Measurements from ENCODE around the gene SELENBP1.
"Not testable (repeated sequence)": the region's sequence is repeated elsewhere in the genome, so short reads cannot be mapped to it uniquely, and the experiment has no call there.

Gene SELENBP1

GRCh38 chr1:151401860-151402259 is 29.4 kb upstream of the SELENBP1 start:
- Histone ChIP-seq H3K4me1 (ENCODE audit: control insufficient read depth, insufficient read depth, low read length) (no peaks in the 10 kb centered on the region), H3K4me3 (ENCODE audit: low read depth, low read length) (no peak overlapping the region), H3K9ac (ENCODE audit: low read depth, low read length) (no peak overlapping the region), H3K36me3 (ENCODE audit: control insufficient read depth, insufficient read depth, low read length) (peaks cover 35% of the 10 kb centered on the region), H3K9me3 (ENCODE audit: control insufficient read depth, insufficient read depth, low read length) (no peaks in the 10 kb centered on the region), H3K27me3 (ENCODE audit: control insufficient read depth, insufficient read depth, low read length) (no peaks in the 10 kb centered on the region)

GRCh38 chr1:151401125-151401788 is 28.8 kb upstream of the SELENBP1 start:
- Histone ChIP-seq H3K9me3 (ENCODE audit: control insufficient read depth, insufficient read depth, low read length) (no peaks in the 10 kb centered on the region), H3K27me3 (ENCODE audit: control insufficient read depth, insufficient read depth, low read length) (no peaks in the 10 kb centered on the region), H3K36me3 (ENCODE audit: control insufficient read depth, insufficient read depth, low read length) (peaks cover 31% of the 10 kb centered on the region), H3K9ac (ENCODE audit: low read depth, low read length) (no peak overlapping the region), H3K4me1 (ENCODE audit: control insufficient read depth, insufficient read depth, low read length) (no peaks in the 10 kb centered on the region), H3K4me3 (ENCODE audit: low read depth, low read length) (peak overlapping the region; percentile 95)

GRCh38 chr1:151399324-151400171 is 27.0 kb upstream of the SELENBP1 start, which contains the start of gene PSMB4:
TSS of gene PSMB4 (plus strand) at chr1:151399573. CDS start at chr1:151399588, 15 bp downstream.
- Histone ChIP-seq H3K4me3 (ENCODE audit: low read depth, low read length) (peak within 1 kb of the TSS; percentile 95), H3K4me1 (ENCODE audit: control insufficient read depth, insufficient read depth, low read length) (no peaks in the 10 kb centered on the region), H3K9ac (ENCODE audit: low read depth, low read length) (peak within 1 kb of the TSS; percentile 94), H3K9me3 (ENCODE audit: control insufficient read depth, insufficient read depth, low read length) (no peaks in the 10 kb centered on the region), H3K36me3 (ENCODE audit: control insufficient read depth, insufficient read depth, low read length) (peaks cover 16% of the 10 kb centered on the region), H3K27me3 (ENCODE audit: control insufficient read depth, insufficient read depth, low read length) (no peaks in the 10 kb centered on the region)

GRCh38 chr1:151396265-151396664 is 23.8 kb upstream of the SELENBP1 start:
- not testable (repeated sequence) for H3K9ac ChIP-seq (ENCODE audit: low read depth, low read length); H3K4me3 ChIP-seq (ENCODE audit: low read depth, low read length); H3K36me3 ChIP-seq (ENCODE audit: control insufficient read depth, insufficient read depth, low read length); H3K9me3 ChIP-seq (ENCODE audit: control insufficient read depth, insufficient read depth, low read length); H3K27me3 ChIP-seq (ENCODE audit: control insufficient read depth, insufficient read depth, low read length); H3K4me1 ChIP-seq (ENCODE audit: control insufficient read depth, insufficient read depth, low read length)

GRCh38 chr1:151393583-151393982 is 21.1 kb upstream of the SELENBP1 start:
- H3K9ac ChIP-seq (ENCODE audit: low read depth, low read length) = no peak overlapping the region
- H3K36me3 ChIP-seq (ENCODE audit: control insufficient read depth, insufficient read depth, low read length) = no peaks in the 10 kb centered on the region
- no peaks in the 10 kb centered on the region for H3K27me3 ChIP-seq (ENCODE audit: control insufficient read depth, insufficient read depth, low read length)
- no peak overlapping the region for H3K4me3 ChIP-seq (ENCODE audit: low read depth, low read length)
- no peaks in the 10 kb centered on the region for H3K9me3 ChIP-seq (ENCODE audit: control insufficient read depth, insufficient read depth, low read length)
- H3K4me1 ChIP-seq (ENCODE audit: control insufficient read depth, insufficient read depth, low read length) = no peaks in the 10 kb centered on the region

- H3K27me3 ChIP-seq (ENCODE audit: control insufficient read depth, insufficient read depth, low read length) = no peaks in the 10 kb centered on the region
- no peaks in the 10 kb centered on the region for H3K9me3 ChIP-seq (ENCODE audit: control insufficient read depth, insufficient read depth, low read length)
- H3K4me3 ChIP-seq (ENCODE audit: low read depth, low read length) = no peak overlapping the region
- no peaks in the 10 kb centered on the region for H3K4me1 ChIP-seq (ENCODE audit: control insufficient read depth, insufficient read depth, low read length)
- H3K36me3 ChIP-seq (ENCODE audit: control insufficient read depth, insufficient read depth, low read length) = no peaks in the 10 kb centered on the region
- H3K9ac ChIP-seq (ENCODE audit: low read depth, low read length) = no peak overlapping the region
Measured at GRCh38 chr1:151391079-151391563, 18.6 kb upstream of the SELENBP1 start.

GRCh38 chr1:151390221-151391078 is 17.9 kb upstream of the SELENBP1 start:
- not testable (repeated sequence) for H3K9ac ChIP-seq (ENCODE audit: low read depth, low read length); H3K4me1 ChIP-seq (ENCODE audit: control insufficient read depth, insufficient read depth, low read length); H3K4me3 ChIP-seq (ENCODE audit: low read depth, low read length); H3K36me3 ChIP-seq (ENCODE audit: control insufficient read depth, insufficient read depth, low read length); H3K27me3 ChIP-seq (ENCODE audit: control insufficient read depth, insufficient read depth, low read length); H3K9me3 ChIP-seq (ENCODE audit: control insufficient read depth, insufficient read depth, low read length)

GRCh38 chr1:151386002-151386401 is 13.5 kb upstream of the SELENBP1 start:
- Histone ChIP-seq H3K36me3 (ENCODE audit: control insufficient read depth, insufficient read depth, low read length) (no peaks in the 10 kb centered on the region), H3K27me3 (ENCODE audit: control insufficient read depth, insufficient read depth, low read length) (peaks cover 8% of the 10 kb centered on the region), H3K9me3 (ENCODE audit: control insufficient read depth, insufficient read depth, low read length) (no peaks in the 10 kb centered on the region)

GRCh38 chr1:151384584-151384983 is 12.1 kb upstream of the SELENBP1 start:
- Histone ChIP-seq H3K4me1 (ENCODE audit: control insufficient read depth, insufficient read depth, low read length) (no peaks in the 10 kb centered on the region), H3K27me3 (ENCODE audit: control insufficient read depth, insufficient read depth, low read length) (peaks cover 8% of the 10 kb centered on the region), H3K9me3 (ENCODE audit: control insufficient read depth, insufficient read depth, low read length) (no peaks in the 10 kb centered on the region), H3K36me3 (ENCODE audit: control insufficient read depth, insufficient read depth, low read length) (no peaks in the 10 kb centered on the region), H3K9ac (ENCODE audit: low read depth, low read length) (no peak overlapping the region), H3K4me3 (ENCODE audit: low read depth, low read length) (no peak overlapping the region)

More at GRCh38 chr1:151386002-151386401, 13.5 kb upstream of the SELENBP1 start:
- no peak overlapping the region for H3K9ac ChIP-seq (ENCODE audit: low read depth, low read length)
- H3K4me1 ChIP-seq (ENCODE audit: control insufficient read depth, insufficient read depth, low read length) = no peaks in the 10 kb centered on the region
- H3K4me3 ChIP-seq (ENCODE audit: low read depth, low read length) = no peak overlapping the region

GRCh38 chr1:151377150-151377884 is 4.8 kb upstream of the SELENBP1 start:
- Histone ChIP-seq H3K36me3 (ENCODE audit: control insufficient read depth, insufficient read depth, low read length) (no peaks in the 10 kb centered on the region), H3K4me3 (ENCODE audit: low read depth, low read length) (no peak overlapping the region), H3K27me3 (ENCODE audit: control insufficient read depth, insufficient read depth, low read length) (no peaks in the 10 kb centered on the region), H3K4me1 (ENCODE audit: control insufficient read depth, insufficient read depth, low read length) (peaks cover 2% of the 10 kb centered on the region), H3K9me3 (ENCODE audit: control insufficient read depth, insufficient read depth, low read length) (no peaks in the 10 kb centered on the region), H3K9ac (ENCODE audit: low read depth, low read length) (no peak overlapping the region)

GRCh38 chr1:151373196-151373595 is 691 bp upstream of the SELENBP1 start:
- Histone ChIP-seq H3K4me1 (ENCODE audit: control insufficient read depth, insufficient read depth, low read length) (peaks cover 2% of the 10 kb centered on the region), H3K27me3 (ENCODE audit: control insufficient read depth, insufficient read depth, low read length) (no peaks in the 10 kb centered on the region), H3K4me3 (ENCODE audit: low read depth, low read length) (no peak overlapping the region), H3K9me3 (ENCODE audit: control insufficient read depth, insufficient read depth, low read length) (no peaks in the 10 kb centered on the region), H3K9ac (ENCODE audit: low read depth, low read length) (no peak overlapping the region), H3K36me3 (ENCODE audit: control insufficient read depth, insufficient read depth, low read length) (no peaks in the 10 kb centered on the region)

Measured in iPS-15b (cell line).